WERI-Rb-1 (cell line): Measurements from ENCODE around the gene NUSAP1.

Source experiments
- DNase-seq: peaks from one replicate; pipeline ENCODE4 v3.0.0-alpha.2; 2020
- H3K27ac ChIP-seq: fragments of 250-450 bp; sonication (Bioruptor Pico); 2 replicates; pipeline ENCODE4 v1.5.1; 2020; ENCODE audit warnings: mild to moderate bottlenecking, moderate library complexity
- H3K27me3 ChIP-seq: fragments of 250-450 bp; sonication (Bioruptor Pico); 2 replicates; pipeline ENCODE4 v1.5.1; 2021; ENCODE audit warnings: mild to moderate bottlenecking, low read depth, moderate library complexity; ENCODE audit not compliant: insufficient read depth, severe bottlenecking
- H3K36me3 ChIP-seq: fragments of 250-450 bp; sonication (Bioruptor Pico); 2 replicates; pipeline ENCODE4 v1.5.1; 2020; ENCODE audit warnings: mild to moderate bottlenecking, moderate library complexity
- H3K4me3 ChIP-seq: 2 replicates; pipeline ENCODE4 v1.5.1; 2011; ENCODE audit warnings: low read depth, mild to moderate bottlenecking, control low read depth, low read length
- H3K9me3 ChIP-seq: fragments of 250-450 bp; sonication (Bioruptor Pico); 2 replicates; pipeline ENCODE4 v1.5.1; 2021; ENCODE audit warnings: mild to moderate bottlenecking, moderate library complexity; ENCODE audit not compliant: severe bottlenecking
- TF ChIP-seq, protein P1 (sequence below): IDR thresholded peaks from 2 replicates; pipeline ENCODE4 v1.5.1; 2011; ENCODE audit warnings: low read depth, mild to moderate bottlenecking, control low read depth, inconsistent platforms, low read length

Gene NUSAP1

GRCh38 chr15:41411031-41411430 is 78.3 kb downstream of the NUSAP1 start:
- Histone ChIP-seq H3K27me3 (no peaks in the 10 kb centered on the region), H3K9me3 (no peaks in the 10 kb centered on the region), H3K27ac (no peak overlapping the region), H3K4me3 (no peak overlapping the region), H3K36me3 (no peaks in the 10 kb centered on the region)
- TF ChIP-seq, protein P1, sequence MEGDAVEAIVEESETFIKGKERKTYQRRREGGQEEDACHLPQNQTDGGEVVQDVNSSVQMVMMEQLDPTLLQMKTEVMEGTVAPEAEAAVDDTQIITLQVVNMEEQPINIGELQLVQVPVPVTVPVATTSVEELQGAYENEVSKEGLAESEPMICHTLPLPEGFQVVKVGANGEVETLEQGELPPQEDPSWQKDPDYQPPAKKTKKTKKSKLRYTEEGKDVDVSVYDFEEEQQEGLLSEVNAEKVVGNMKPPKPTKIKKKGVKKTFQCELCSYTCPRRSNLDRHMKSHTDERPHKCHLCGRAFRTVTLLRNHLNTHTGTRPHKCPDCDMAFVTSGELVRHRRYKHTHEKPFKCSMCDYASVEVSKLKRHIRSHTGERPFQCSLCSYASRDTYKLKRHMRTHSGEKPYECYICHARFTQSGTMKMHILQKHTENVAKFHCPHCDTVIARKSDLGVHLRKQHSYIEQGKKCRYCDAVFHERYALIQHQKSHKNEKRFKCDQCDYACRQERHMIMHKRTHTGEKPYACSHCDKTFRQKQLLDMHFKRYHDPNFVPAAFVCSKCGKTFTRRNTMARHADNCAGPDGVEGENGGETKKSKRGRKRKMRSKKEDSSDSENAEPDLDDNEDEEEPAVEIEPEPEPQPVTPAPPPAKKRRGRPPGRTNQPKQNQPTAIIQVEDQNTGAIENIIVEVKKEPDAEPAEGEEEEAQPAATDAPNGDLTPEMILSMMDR = no peak
- no peak for DNase-seq

DNA sequence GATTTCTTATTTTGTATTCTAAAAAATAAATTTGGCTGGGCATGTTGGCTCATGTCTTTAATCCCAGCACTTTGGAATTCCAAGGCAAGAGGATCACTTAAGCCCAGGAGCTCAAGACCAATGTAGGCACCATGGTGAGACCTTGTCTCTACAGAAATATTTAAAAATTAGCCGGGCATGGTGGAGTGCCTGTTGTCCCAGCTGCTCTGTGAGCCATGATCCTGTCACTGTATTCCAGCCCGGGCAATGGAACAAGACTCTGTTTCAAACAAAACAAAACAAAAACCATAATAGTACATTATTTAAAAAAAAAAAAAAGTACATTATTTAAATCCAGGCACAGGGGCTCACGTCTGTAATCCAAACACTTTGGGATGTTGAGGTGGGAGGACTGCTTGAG is 78.8 kb downstream of the NUSAP1 start:
- no peak for DNase-seq
- no peaks in the 10 kb centered on the region for H3K27me3 ChIP-seq
- TF ChIP-seq, protein P1 = no peak
- no peaks in the 10 kb centered on the region for H3K9me3 ChIP-seq
- no peaks in the 10 kb centered on the region for H3K36me3 ChIP-seq
- H3K27ac ChIP-seq = no peak overlapping the region
- H3K4me3 ChIP-seq = no peak overlapping the region

DNA sequence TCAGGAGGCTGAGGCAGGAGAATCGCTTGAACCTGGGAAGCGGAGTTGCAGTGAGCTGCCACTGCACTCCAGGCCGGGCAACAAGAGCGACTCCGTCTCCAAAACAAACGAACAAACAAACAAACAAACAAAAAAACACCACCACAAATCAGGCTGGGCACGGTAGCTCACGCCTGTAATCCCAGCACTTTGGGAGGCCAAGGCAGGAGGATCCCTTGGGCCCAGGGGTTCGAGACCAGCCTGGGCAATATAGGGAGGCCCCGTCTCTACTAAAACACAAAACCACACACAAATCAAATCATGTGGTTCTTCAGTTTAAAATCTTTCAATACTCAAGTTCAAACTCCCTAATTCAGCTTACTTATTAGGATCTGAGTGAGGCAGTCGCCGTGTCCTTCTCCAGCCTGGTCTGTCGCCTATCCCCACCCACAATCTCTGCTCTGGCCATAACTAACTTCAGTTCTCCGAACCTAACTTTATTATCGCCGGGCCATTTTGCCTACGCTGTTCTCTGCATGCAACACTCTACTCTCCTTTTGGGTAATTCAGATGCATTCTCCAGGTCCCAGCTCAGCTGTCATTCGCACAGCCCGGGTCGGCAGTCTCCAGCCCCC is 83.6 kb downstream of the NUSAP1 start:
- peak overlapping the region; percentile 86 for H3K27ac ChIP-seq
- H3K36me3 ChIP-seq = peaks cover 4% of the 10 kb centered on the region
- TF ChIP-seq, protein P1 = no peak
- DNase-seq = no peak
- no peaks in the 10 kb centered on the region for H3K9me3 ChIP-seq
- H3K27me3 ChIP-seq = no peaks in the 10 kb centered on the region
- H3K4me3 ChIP-seq = peak overlapping the region; percentile 92

GRCh38 chr15:41416742-41417417 is 84.2 kb downstream of the NUSAP1 start, which contains the start of gene RTF1:
RTF1 (plus strand) TSS chr15:41417095; CDS start chr15:41417116, 21 bp downstream.
- H3K9me3 ChIP-seq = no peaks in the 10 kb centered on the region
- H3K27me3 ChIP-seq = no peaks in the 10 kb centered on the region
- H3K36me3 ChIP-seq = peaks cover 4% of the 10 kb centered on the region
- DNase-seq = peak; percentile 94
- peak within 1 kb of the TSS; percentile 92 for H3K4me3 ChIP-seq
- TF ChIP-seq, protein P1 = no peak
- H3K27ac ChIP-seq = peak within 1 kb of the TSS; percentile 86

- no peaks in the 10 kb centered on the region for H3K27me3 ChIP-seq
- no peak for DNase-seq
- peak overlapping the region; percentile 92 for H3K4me3 ChIP-seq
- no peaks in the 10 kb centered on the region for H3K9me3 ChIP-seq
- peak overlapping the region; percentile 86 for H3K27ac ChIP-seq
- H3K36me3 ChIP-seq = peaks cover 4% of the 10 kb centered on the region
- TF ChIP-seq, protein P1 = no peak
Measured at GRCh38 chr15:41417418-41418195, 84.9 kb downstream of the NUSAP1 start.
